Left ventricle myocardium inferior (tissue), 1 donor: Measurements from ENCODE around the gene PPP5C. TPM values are rescaled to one million over a fixed set of nuclear protein-coding genes. Genes with fewer than 3 reads are reported as not detected.
"Not testable (repeated sequence)": the region's sequence is repeated elsewhere in the genome, so short reads cannot be mapped to it uniquely, and the experiment has no call there.

Experiments used
- DNase-seq: peaks from one replicate; pipeline ENCODE4 v3.0.0-alpha.2; 2020
- H3K27ac ChIP-seq: fragments of 200-600 bp; replicated peaks from 2 replicates; pipeline ENCODE4 v1.8.0; 2021
- H3K27me3 ChIP-seq: fragments of 200-600 bp; 2 replicates; pipeline ENCODE4 v1.8.0; 2021; ENCODE audit warnings: low read depth
- H3K36me3 ChIP-seq: fragments of 200-600 bp; 2 replicates; pipeline ENCODE4 v1.8.0; 2021
- H3K4me1 ChIP-seq: fragments of 200-600 bp; 2 replicates; pipeline ENCODE4 v1.8.0; 2021
- H3K4me3 ChIP-seq: fragments of 200-600 bp; 2 replicates; pipeline ENCODE4 v1.8.0; 2021; ENCODE audit warnings: mild to moderate bottlenecking, moderate library complexity
- H3K9me3 ChIP-seq: fragments of 200-600 bp; replicated peaks from 2 replicates; pipeline ENCODE4 v1.8.0; 2021
- CTCF ChIP-seq: fragments of 200-600 bp; IDR thresholded peaks from 2 replicates; pipeline ENCODE4 v1.8.0; 2021; ENCODE audit warnings: antibody characterized with exemption, mild to moderate bottlenecking, borderline replicate concordance
- intact Hi-C: fragments of 100-400 bp; cut with micrococcal nuclease; formaldehyde crosslinking; loops from one replicate; pipeline ENCODE4 v1.11.0; 2022
- total RNA-seq: library from RNA; stranded (reverse); fragmentation: NEBNext Ultra II Directional; extraction: Animal tissue kit (Norgen Biotek cat#: 25700); gene quantifications from one replicate; pipeline ENCODE4 v1.2.1, GENCODE V29; 2021
- donor health status: DM: no; HTN: yes; CAD: no; lungs with severe emphysema.

PPP5C gene
- total RNA-seq, 1 donor from 2014 or later: 70.8 TPM

DNA sequence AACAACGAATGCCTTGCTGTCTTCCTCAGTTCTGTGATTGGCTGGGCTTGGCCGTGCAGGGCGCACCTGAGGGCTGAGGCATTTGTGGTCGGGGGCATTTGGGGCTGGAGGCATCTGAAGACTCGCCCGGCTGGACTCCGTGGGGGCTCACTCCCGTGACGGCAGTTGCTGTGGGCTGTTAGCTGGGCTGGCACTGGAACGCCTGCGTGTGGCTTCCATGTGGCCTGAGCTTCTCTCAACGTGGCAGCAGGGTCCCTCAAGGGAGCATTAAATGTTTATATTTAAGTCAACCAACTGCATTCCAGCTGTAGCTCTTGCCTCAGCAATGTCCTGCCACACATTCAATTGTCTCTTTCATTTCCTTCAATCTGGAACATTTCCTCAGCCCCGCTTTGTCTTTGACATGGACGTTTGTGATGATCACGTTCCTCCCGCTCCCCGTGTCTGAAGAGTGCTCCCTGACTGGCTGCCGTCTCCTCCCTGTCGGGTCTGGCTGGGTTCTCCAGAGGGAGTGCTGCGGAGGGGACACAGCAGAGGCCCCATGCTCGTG lies 45.4 kb downstream of the PPP5C start:
- peaks cover 46% of the 10 kb centered on the region for H3K36me3 ChIP-seq
- H3K27me3 ChIP-seq: no peaks in the 10 kb centered on the region
- H3K4me3 ChIP-seq: no peak overlapping the region
- intact Hi-C loops: loop anchor here (10.0 kb wide), 1 partner anchor 122 kb away; no protein-coding TSS in a partner anchor
- no peaks in the 10 kb centered on the region for H3K4me1 ChIP-seq
- no peak overlapping the region for H3K27ac ChIP-seq
- no peaks in the 10 kb centered on the region for H3K9me3 ChIP-seq
- TF ChIP-seq CTCF: no peak
- DNase-seq: no peak

- H3K27me3 ChIP-seq: no peaks in the 10 kb centered on the region
- H3K27ac ChIP-seq: no peak overlapping the region
- TF ChIP-seq CTCF: no peak
- intact Hi-C loops: loop anchor here (10.0 kb wide), 1 partner anchor 122 kb away; no protein-coding TSS in a partner anchor
- peaks cover 41% of the 10 kb centered on the region for H3K36me3 ChIP-seq
- no peaks in the 10 kb centered on the region for H3K9me3 ChIP-seq
- H3K4me3 ChIP-seq: no peak overlapping the region
- DNase-seq: no peak
- H3K4me1 ChIP-seq: no peaks in the 10 kb centered on the region
Measured at GRCh38 chr19:46392837-46393236, 46.0 kb downstream of the PPP5C start.

- DNase-seq: no peak
- H3K9me3 ChIP-seq: no peaks in the 10 kb centered on the region
- no peaks in the 10 kb centered on the region for H3K4me1 ChIP-seq
- TF ChIP-seq CTCF: no peak
- no peak overlapping the region for H3K27ac ChIP-seq
- H3K36me3 ChIP-seq: peaks cover 32% of the 10 kb centered on the region
- intact Hi-C loops: loop anchor here (10.0 kb wide), 1 partner anchor 121 kb away; no protein-coding TSS in a partner anchor
- H3K27me3 ChIP-seq: no peaks in the 10 kb centered on the region
- H3K4me3 ChIP-seq: no peak overlapping the region
Measured at GRCh38 chr19:46393456-46394401, 46.8 kb downstream of the PPP5C start.

- no peak for DNase-seq
- no peak for TF ChIP-seq CTCF
- intact Hi-C loops: loop anchor here (10.0 kb wide), 1 partner anchor 120 kb away; no protein-coding TSS in a partner anchor
Measured at GRCh38 chr19:46394402-46394797, 47.5 kb downstream of the PPP5C start.

DNA sequence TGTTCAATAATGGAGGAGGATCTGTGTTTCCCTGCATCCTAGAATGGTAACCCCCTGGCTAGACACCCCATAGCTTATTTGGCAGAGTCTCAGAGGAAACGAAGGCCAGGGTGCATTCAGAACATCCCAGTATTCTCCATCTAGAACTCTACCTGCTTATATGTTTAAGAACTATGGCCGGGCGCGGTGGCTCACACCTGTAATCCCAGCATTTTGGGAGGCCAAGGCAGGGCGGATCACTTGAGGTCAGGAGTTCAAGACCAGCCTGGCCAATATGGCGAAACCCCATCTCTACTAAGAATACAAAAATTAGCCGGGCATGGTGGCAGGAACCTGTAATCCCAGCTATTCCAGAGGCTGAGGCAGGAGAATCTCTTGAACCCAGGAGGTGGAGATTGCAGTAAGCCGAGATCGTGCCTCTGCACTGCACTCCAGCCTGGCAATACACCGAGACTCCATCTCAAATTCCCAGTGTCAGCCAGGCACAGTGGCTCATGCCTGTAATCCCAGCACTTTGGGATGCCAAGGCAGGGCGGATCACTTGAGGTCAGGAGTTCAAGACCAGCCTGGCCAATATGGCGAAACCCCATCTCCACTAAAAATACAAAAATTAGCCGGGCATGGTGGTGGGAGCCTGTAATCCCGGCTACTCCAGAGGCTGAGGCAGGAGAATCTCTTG lies 51.1 kb downstream of the PPP5C start:
- not testable (repeated sequence) for H3K36me3 ChIP-seq, H3K9me3 ChIP-seq, H3K27ac ChIP-seq, H3K4me3 ChIP-seq, DNase-seq, H3K4me1 ChIP-seq
- H3K27me3 ChIP-seq: peaks cover 13% of the 10 kb centered on the region
- intact Hi-C loops: loop anchor here (10.0 kb wide), 1 partner anchor 117 kb away; no protein-coding TSS in a partner anchor

More at GRCh38 chr19:46394402-46394797, 47.5 kb downstream of the PPP5C start:
- no peaks in the 10 kb centered on the region for H3K27me3 ChIP-seq
- H3K27ac ChIP-seq: no peak overlapping the region
- H3K4me3 ChIP-seq: no peak overlapping the region
- no peaks in the 10 kb centered on the region for H3K9me3 ChIP-seq
- peaks cover 28% of the 10 kb centered on the region for H3K36me3 ChIP-seq
- H3K4me1 ChIP-seq: no peaks in the 10 kb centered on the region
